Measurements from ENCODE around the gene TFAP2C.

DNA sequence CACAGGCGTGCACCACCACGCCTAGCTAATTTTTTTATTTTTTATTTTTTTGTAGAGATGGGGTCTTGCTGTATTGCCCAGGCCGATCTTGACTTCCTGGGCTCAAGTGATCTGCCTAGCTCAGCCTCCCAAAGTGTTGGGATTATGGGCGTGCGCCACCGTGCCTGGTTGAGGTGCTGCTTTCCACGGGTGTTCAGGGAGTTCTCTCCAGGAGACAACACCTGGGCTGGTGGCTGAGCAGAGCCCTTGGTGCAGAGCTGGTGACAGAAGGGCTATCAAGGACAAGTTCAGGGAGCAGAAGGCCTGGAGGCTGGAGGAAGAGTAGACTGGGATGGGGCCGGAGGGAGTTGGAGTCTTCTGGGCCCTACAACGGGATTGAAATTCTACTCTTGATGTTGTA lies 34.6 kb downstream of the TFAP2C start:
- TF ChIP-seq TAF1 (IDR thresholded peaks at IDR 0.05; ENCODE audit: borderline replicate concordance, insufficient read depth, low read length) (no peak), POLR2AphosphoS5 (IDR thresholded peaks at IDR 0.05; ENCODE audit: low read depth, low read length) (no peak)

All from PFSK-1 (cell line).